IPS-11a (cell line): Measurements from ENCODE around the gene TMEM132A.
A peak's percentile ranks its signal among the peaks of the same experiment; 100 is the strongest.

Experiments
- H3K4me3 ChIP-seq: one replicate; pipeline ENCODE4 v1.5.1; 2013; ENCODE audit warnings: low read depth, low read length, control low read depth

TMEM132A gene, protein sequence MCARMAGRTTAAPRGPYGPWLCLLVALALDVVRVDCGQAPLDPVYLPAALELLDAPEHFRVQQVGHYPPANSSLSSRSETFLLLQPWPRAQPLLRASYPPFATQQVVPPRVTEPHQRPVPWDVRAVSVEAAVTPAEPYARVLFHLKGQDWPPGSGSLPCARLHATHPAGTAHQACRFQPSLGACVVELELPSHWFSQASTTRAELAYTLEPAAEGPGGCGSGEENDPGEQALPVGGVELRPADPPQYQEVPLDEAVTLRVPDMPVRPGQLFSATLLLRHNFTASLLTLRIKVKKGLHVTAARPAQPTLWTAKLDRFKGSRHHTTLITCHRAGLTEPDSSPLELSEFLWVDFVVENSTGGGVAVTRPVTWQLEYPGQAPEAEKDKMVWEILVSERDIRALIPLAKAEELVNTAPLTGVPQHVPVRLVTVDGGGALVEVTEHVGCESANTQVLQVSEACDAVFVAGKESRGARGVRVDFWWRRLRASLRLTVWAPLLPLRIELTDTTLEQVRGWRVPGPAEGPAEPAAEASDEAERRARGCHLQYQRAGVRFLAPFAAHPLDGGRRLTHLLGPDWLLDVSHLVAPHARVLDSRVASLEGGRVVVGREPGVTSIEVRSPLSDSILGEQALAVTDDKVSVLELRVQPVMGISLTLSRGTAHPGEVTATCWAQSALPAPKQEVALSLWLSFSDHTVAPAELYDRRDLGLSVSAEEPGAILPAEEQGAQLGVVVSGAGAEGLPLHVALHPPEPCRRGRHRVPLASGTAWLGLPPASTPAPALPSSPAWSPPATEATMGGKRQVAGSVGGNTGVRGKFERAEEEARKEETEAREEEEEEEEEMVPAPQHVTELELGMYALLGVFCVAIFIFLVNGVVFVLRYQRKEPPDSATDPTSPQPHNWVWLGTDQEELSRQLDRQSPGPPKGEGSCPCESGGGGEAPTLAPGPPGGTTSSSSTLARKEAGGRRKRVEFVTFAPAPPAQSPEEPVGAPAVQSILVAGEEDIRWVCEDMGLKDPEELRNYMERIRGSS

DNA sequence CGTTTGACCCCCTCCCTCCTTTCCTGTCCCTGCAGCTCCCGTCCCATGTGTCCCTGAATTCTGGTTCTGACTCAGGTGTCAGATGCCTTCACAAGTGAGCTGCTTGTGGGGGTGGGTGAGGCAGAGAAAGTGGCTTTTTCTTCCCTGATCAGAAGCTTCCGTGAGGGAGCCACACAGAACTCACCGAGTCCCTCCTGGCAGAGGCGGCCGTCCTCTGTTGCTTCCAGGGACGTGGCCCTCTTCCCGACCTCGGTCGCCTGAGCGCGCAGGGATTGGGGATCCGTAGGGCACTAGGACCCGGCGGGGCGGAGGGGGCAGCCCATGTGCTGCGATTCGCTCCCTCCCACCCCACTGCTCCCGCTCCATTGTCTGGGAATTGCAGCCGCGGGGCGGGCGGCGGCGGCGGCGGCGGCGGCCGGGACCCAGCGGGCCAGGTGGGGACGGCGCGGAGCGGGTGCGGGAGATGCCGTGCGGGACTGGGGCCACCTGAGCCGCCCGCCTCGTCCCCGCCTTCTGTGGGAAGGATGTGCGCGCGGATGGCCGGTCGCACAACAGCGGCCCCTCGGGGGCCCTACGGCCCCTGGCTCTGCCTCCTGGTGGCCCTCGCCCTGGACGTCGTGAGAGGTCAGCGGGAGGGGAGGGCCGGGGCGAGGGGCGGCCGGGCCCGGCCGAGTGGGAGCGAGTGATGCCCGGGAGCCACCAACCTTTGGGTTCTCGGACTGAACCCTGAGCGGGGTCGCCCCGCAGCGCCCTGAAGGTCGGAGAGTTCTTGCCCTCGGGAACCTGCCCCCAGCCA lies at the start of gene TMEM132A:
TSS of gene TMEM132A (plus strand) at position 351 of the 796 bp plus-strand sequence. CDS start at position 525, 174 bp downstream.
- peak within 1 kb of the TSS; percentile 72 for H3K4me3 ChIP-seq

GRCh38 chr11:60875366-60876167 lies 48.7 kb upstream of the TMEM132A start:
- no peak overlapping the region for H3K4me3 ChIP-seq

DNA sequence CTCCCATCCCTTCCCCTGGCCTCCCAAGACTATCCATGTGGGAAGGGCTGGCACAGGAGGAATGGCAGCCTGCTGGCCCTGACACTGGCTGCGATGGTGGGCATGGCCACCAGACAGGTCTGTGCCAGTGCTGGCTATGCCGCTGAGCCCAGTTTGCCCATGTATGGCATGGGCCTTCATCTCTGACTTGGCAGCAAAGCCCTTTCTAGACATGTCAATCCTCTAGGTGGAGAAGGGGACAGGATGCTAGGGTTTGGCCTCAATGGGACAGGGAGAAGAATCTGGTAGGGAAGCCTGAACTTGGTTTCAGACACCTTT lies 48.1 kb upstream of the TMEM132A start:
- no peak overlapping the region for H3K4me3 ChIP-seq

GRCh38 chr11:60878245-60879101 lies 45.8 kb upstream of the TMEM132A start:
- no peak overlapping the region for H3K4me3 ChIP-seq

GRCh38 chr11:60879104-60879503 lies 45.2 kb upstream of the TMEM132A start:
- H3K4me3 ChIP-seq = no peak overlapping the region

GRCh38 chr11:60879971-60880588 lies 44.2 kb upstream of the TMEM132A start:
- H3K4me3 ChIP-seq = no peak overlapping the region

GRCh38 chr11:60880643-60881282 lies 43.5 kb upstream of the TMEM132A start:
- H3K4me3 ChIP-seq = no peak overlapping the region

DNA sequence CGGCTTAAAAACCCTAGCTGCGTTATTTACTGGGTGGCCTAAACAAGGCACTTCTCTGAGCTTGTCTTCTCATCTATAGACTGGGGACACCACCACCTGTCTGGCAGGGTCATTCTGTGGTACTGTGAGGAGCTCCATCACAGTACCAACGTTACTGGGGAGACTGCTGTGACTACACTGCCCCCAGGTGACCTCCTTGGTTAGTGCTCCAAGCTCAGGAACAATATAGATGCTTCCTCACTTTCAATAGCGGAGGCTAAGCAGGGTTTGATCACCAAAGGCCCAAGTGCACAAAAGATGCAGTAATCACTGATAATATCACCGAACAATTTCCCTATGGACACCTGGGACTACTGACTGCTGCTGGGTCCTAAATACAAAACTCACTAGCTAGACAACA lies 36.7 kb upstream of the TMEM132A start:
- H3K4me3 ChIP-seq = no peak overlapping the region

GRCh38 chr11:60889869-60890311 lies 34.4 kb upstream of the TMEM132A start:
- no peak overlapping the region for H3K4me3 ChIP-seq

DNA sequence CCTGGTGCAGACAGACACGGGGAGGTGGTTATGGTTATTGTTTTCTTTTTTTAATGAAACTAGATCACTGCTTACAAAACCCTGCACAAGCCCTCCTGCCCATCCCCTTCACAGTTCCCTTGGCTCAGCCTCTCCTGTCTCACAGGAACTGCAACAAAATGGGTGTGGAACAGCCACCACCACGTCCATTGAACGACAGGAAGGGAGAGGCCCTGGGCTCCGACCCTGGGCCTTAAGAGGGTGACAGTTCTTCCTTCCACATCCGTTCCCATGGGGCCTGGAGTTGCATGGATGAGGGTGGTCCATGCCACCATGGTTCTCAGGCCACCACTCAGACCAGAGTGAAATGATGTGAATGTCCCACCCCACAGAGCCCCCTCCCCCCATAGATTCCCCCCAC lies 33.6 kb upstream of the TMEM132A start:
- no peak overlapping the region for H3K4me3 ChIP-seq

- H3K4me3 ChIP-seq = no peak overlapping the region
Observed at GRCh38 chr11:60891103-60891741, 33.0 kb upstream of the TMEM132A start.

- H3K4me3 ChIP-seq = no peak overlapping the region
Observed at GRCh38 chr11:60895687-60896086, 28.6 kb upstream of the TMEM132A start.

DNA sequence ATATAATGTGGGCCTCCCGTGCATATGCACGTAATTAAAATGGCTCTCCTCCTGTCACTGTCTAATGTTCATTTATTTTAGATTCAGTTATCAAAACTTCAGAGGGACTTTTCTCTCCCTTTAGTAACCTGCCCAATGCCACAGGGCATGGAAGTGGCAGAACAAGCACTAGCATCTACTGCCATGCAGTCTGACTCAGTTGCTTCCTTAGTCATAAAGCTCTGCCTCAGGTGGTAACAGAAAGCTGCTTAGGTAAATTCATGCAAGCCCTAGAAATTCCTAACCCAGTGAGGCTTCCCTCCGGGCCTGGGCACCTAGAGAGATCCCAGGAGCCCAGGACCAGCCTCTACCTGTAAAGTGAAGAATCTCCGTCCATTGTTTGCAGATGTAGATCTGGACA lies 26.8 kb upstream of the TMEM132A start:
- no peak overlapping the region for H3K4me3 ChIP-seq

DNA sequence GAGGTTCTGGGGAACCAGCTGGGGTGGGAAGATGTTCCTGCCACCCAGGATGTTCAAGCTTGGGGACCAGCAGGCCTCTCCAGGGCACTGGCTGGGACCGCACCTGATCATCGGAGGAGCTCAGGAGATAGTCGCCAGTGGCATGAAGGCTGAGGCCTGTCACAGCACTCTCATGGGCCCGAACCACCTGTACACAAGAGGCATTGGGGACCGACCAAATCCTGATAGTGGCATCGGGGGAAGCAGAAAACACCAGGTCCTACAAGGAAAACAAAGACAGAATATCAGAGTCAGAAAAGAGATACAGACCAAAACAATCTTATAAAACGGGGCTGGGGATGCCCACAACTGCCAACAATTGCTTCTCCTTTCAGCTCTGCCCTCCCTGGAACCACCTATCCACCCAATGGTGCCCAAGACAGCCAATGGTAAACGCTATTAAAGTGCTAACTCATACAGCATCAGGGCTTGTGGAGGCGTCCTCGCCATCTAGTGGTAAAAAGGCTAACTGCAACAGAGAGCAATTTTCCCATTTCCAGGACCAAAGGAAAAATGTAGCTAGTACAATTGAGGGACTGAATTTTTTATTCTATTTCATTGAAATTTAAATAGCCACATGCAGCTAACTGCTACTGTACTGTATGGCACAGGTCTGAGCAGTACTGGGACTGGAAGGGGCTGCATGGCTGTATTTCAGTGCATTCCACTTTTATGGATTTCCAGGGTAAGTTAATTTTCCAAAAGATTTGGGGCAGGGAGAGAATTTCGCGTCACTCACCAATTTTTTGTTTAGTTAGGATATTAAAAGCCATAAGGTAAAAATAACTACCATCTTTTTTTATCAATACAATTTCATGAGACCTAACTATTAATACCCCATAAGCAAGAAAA lies 25.0 kb upstream of the TMEM132A start:
- no peak overlapping the region for H3K4me3 ChIP-seq

GRCh38 chr11:60899977-60900376 lies 24.3 kb upstream of the TMEM132A start:
- H3K4me3 ChIP-seq = no peak overlapping the region

DNA sequence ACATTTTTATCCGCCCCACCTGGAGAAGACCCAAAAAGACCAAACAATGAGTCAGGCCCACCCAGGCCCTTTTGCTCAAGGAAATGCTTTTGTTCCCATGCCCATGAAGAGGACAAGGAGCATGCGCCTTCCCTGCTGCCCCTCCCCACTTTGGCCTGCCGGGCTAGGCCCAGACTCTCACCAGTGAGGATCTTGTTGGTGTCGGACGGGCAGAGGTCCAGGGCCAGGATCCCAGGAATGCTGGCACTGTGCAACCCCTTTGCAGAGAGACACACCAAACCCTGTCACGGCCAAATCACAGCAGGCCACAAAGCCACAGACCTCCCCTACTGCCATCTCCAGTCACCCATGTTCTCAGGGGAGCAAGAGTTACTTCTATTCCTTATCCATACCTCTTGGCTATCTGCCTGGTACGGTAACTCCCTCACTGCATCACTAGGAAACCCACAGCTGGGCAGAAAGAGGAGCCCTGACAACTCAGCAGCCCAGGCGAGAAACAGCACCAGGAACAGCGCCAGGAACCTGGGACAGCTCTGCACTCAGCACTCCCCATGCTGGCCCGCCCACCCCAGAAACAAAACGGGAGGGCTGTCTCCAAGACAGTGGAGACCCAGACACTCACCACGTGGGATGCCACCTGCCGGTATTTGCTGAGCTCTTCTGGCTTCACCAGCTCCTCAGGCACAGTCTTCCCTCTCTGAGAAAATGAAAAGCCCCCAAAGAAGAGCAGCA lies 23.4 kb upstream of the TMEM132A start:
- no peak overlapping the region for H3K4me3 ChIP-seq
